Endodermal cell (in vitro differentiated cells): ENCODE measurements around the gene SOS1. TPM values are rescaled to one million over a fixed set of nuclear protein-coding genes. Genes with fewer than 3 reads are reported as not detected.

Source experiments
- DNase-seq: peaks from one replicate; pipeline ENCODE4 v3.0.0-alpha.2; 2017
- H3K27ac ChIP-seq: 2 replicates; pipeline ENCODE4 v1.5.1; 2013; ENCODE audit warnings: mild to moderate bottlenecking, low read depth, low read length, moderate library complexity
- H3K27me3 ChIP-seq: 2 replicates; pipeline ENCODE4 v1.6.1; 2013; ENCODE audit warnings: mild to moderate bottlenecking, low read length, moderate library complexity; ENCODE audit not compliant: insufficient read depth, control insufficient read depth, poor library complexity, severe bottlenecking
- H3K36me3 ChIP-seq: 2 replicates; pipeline ENCODE4 v1.7.0; 2013; ENCODE audit warnings: mild to moderate bottlenecking, low read length, moderate library complexity; ENCODE audit not compliant: control insufficient read depth, insufficient read depth
- H3K4me1 ChIP-seq: one replicate; pipeline ENCODE4 v1.7.0; 2013; ENCODE audit warnings: low read length; ENCODE audit not compliant: control insufficient read depth, insufficient read depth
- H3K4me3 ChIP-seq: 2 replicates; pipeline ENCODE4 v1.5.1; 2013; ENCODE audit warnings: mild to moderate bottlenecking, low read length, moderate library complexity
- H3K9ac ChIP-seq: 2 replicates; pipeline ENCODE4 v1.6.1; 2013; ENCODE audit warnings: mild to moderate bottlenecking, low read length, moderate library complexity; ENCODE audit not compliant: poor library complexity, severe bottlenecking; ENCODE audit errors: extremely low read depth
- H3K9me3 ChIP-seq: 2 replicates; pipeline ENCODE4 v1.6.1; 2013; ENCODE audit warnings: mild to moderate bottlenecking, low read length, moderate library complexity; ENCODE audit not compliant: control insufficient read depth
- H3K27ac Mint-ChIP-seq: 2 replicates; pipeline ENCODE4 v1.8.0; 2020; ENCODE audit warnings: mixed read lengths
- H3K27me3 Mint-ChIP-seq: 2 replicates; pipeline ENCODE4 v1.8.0; 2021; ENCODE audit warnings: mild to moderate bottlenecking, mixed read lengths; ENCODE audit not compliant: insufficient read depth
- H3K36me3 Mint-ChIP-seq: 2 replicates; pipeline ENCODE4 v1.8.0; 2020; ENCODE audit warnings: low read depth, mixed read lengths
- H3K4me1 Mint-ChIP-seq: 2 replicates; pipeline ENCODE4 v1.8.0; 2020; ENCODE audit warnings: mixed read lengths
- H3K4me3 Mint-ChIP-seq: 2 replicates; pipeline ENCODE4 v1.8.0; 2020; ENCODE audit warnings: mild to moderate bottlenecking, moderate library complexity, mixed read lengths
- H3K9me3 Mint-ChIP-seq: 2 replicates; pipeline ENCODE4 v1.8.0; 2020; ENCODE audit warnings: mild to moderate bottlenecking, mixed read lengths
- WGBS, 2 experiments: methylation state at CpG; one replicate each; pipeline versions ENCODE4 v1.1.5 to v1.1.7; 2013; ENCODE audit warnings: missing lambda C conversion rate in 2 of 2, mixed read lengths in 1 of 2; ENCODE audit not compliant: insufficient coverage in 1 of 2, insufficient read length in 1 of 2; 5-methylcytosine and 5-hydroxymethylcytosine counted together
- total RNA-seq, 2 donors: library from RNA; stranded (reverse); fragmentation: NEBNext Ultra II Directional in 1 of 2; extraction: Animal tissue kit (Norgen Biotek cat#: 25700) in 1 of 2; gene quantifications; 2 replicates in 1 of 2; 3 replicates in 1 of 2; pipeline ENCODE4 v1.2.1, GENCODE V29; 2021
- TF ChIP-seq, protein P1 (sequence below): fragments of 200-600 bp; sonication (generic); conservative IDR thresholded peaks from 2 replicates; pipeline ENCODE4 v1.5.0; 2021; ENCODE audit warnings: antibody characterized with exemption, mild to moderate bottlenecking

The SOS1 gene
- total RNA-seq, 2 donors from 2014 or later, result 34.0 to 39.0 TPM

DNA sequence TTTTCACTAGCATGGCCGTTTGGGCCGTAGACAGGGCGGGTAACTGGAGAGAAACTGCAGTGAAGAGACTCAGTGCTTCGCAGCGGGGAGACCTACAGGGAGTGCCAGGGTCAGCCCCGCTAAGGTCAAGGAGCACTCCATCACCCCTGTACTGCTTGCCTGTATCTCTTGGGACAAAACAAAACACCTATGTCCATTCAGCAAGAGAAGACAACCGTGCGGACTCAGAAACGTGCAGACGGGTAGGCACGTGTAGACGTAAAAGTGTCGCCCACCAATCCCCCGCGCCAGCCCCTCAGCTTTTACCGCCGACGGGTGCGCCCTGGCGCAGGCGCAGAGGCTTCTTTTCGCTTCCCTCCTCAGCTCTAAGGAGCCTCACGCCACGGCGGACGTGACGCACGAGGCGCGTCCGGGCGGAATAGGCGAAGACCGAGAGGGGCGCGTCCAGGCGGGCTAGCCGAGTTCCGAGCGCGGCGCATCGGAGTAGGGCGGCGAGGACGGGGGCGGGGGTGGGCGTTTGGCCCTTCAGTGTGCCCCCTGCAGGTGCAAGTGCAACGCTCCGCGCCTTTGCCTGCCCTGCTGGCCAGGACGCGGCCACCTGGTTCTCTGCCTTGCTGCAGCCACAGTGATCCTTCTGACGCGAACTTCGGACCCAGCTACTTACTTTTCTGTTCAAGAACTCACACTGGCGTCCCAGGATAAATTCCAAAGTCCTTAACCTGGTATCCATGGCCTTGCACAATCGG, 3.3 kb upstream of the SOS1 start:
- TF ChIP-seq, protein P1, sequence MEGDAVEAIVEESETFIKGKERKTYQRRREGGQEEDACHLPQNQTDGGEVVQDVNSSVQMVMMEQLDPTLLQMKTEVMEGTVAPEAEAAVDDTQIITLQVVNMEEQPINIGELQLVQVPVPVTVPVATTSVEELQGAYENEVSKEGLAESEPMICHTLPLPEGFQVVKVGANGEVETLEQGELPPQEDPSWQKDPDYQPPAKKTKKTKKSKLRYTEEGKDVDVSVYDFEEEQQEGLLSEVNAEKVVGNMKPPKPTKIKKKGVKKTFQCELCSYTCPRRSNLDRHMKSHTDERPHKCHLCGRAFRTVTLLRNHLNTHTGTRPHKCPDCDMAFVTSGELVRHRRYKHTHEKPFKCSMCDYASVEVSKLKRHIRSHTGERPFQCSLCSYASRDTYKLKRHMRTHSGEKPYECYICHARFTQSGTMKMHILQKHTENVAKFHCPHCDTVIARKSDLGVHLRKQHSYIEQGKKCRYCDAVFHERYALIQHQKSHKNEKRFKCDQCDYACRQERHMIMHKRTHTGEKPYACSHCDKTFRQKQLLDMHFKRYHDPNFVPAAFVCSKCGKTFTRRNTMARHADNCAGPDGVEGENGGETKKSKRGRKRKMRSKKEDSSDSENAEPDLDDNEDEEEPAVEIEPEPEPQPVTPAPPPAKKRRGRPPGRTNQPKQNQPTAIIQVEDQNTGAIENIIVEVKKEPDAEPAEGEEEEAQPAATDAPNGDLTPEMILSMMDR, result peak; percentile 90
- Histone ChIP-seq H3K27ac (peak overlapping the region; percentile 84), H3K4me1 (no peaks in the 10 kb centered on the region), H3K27me3 (no peaks in the 10 kb centered on the region), H3K9ac (peak overlapping the region; percentile 65), H3K9me3 (no peaks in the 10 kb centered on the region), H3K4me3 (peak overlapping the region; percentile 93), H3K36me3 (no peaks in the 10 kb centered on the region)
- 0 to 1% methylated on average over 38 to 58 of the region's 58 CpGs for WGBS, 2 experiments
- H3K27ac Mint-ChIP-seq, result peak overlapping the region; percentile 98
- peak; percentile 99 for DNase-seq
- H3K9me3 Mint-ChIP-seq, result no peaks in the 10 kb centered on the region
- peaks cover 13% of the 10 kb centered on the region for H3K4me1 Mint-ChIP-seq
- no peaks in the 10 kb centered on the region for H3K27me3 Mint-ChIP-seq
- no peaks in the 10 kb centered on the region for H3K36me3 Mint-ChIP-seq
- peak overlapping the region; percentile 71 for H3K4me3 Mint-ChIP-seq

DNA sequence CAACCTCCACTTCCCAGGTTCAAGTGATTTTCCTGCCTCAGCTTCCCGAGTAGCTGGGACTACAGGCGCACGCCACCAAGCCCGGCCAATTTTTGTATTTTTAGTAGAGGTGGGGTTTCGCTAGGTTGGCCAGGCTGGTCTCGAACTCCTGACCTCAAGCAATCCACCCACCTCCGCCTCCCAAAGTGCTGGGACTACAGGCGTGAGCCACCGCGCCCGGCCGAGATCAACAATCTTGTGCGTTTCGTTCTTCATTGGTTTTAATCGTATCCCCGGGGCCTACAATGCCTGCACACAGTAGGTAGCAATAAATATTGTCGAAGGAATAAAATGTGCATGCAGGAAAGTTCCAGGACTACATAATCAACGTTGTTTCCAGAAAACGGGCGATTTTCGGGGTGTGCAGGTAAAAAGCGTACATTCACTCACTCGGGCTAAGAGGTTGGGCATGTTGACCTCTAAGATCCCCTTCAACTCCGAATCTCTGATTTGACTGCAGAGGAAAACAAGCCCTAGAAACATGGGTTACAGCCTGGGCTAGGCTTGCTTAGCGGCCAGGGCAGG, 2.7 kb upstream of the SOS1 start:
- Mint-ChIP-seq H3K4me1 (peaks cover 19% of the 10 kb centered on the region), H3K36me3 (no peaks in the 10 kb centered on the region), H3K27ac (peak overlapping the region; percentile 98), H3K9me3 (no peaks in the 10 kb centered on the region), H3K4me3 (peak overlapping the region; percentile 71), H3K27me3 (no peaks in the 10 kb centered on the region)
- Histone ChIP-seq H3K27ac (peak overlapping the region; percentile 84), H3K27me3 (no peaks in the 10 kb centered on the region), H3K9me3 (no peaks in the 10 kb centered on the region), H3K4me3 (peak overlapping the region; percentile 85), H3K36me3 (no peaks in the 10 kb centered on the region), H3K9ac (peak overlapping the region; percentile 65), H3K4me1 (no peaks in the 10 kb centered on the region)
- TF ChIP-seq, protein P1, result no peak
- WGBS, 2 experiments, result 77 to 82% methylated on average over 19 to 25 of the region's 25 CpGs
- no peak for DNase-seq

DNA sequence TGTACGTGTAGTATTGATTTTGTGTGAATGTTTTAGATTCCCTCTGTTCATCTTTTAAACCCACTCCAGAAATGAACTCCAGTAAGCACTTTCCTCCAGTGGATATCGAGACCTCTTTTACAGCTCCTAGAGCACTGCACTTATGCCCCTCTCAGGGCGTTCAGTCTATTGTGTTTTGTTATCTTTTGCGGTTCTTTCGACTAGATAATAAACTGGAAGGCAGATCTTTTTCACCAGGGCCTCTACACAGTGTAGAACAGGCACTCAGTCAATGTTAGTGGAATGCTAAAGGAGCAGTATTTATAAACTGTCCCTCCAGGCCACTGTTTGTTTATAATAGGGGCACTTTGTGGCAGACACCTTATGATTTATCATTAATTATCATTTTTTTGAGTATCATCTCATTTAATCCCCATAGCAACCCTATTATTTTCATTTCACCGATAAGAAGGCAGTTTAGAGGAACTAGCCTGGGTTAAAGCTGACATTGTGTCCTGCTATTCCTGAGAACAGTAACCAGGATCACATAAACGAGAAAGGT, 742 bp upstream of the SOS1 start:
- DNase-seq, result no peak
- H3K4me1 Mint-ChIP-seq, result peaks cover 24% of the 10 kb centered on the region

More for the DNA sequence above, 742 bp upstream of the SOS1 start:
- H3K4me3 Mint-ChIP-seq, result peak overlapping the region; percentile 80
- TF ChIP-seq, protein P1, result no peak
- Histone ChIP-seq H3K36me3 (peaks cover 8% of the 10 kb centered on the region), H3K27me3 (no peaks in the 10 kb centered on the region), H3K27ac (peak overlapping the region; percentile 88), H3K4me3 (peak overlapping the region; percentile 92), H3K4me1 (no peaks in the 10 kb centered on the region), H3K9ac (peak overlapping the region; percentile 85), H3K9me3 (no peaks in the 10 kb centered on the region)
- peaks cover 7% of the 10 kb centered on the region for H3K36me3 Mint-ChIP-seq
- H3K27me3 Mint-ChIP-seq, result no peaks in the 10 kb centered on the region
- H3K27ac Mint-ChIP-seq, result peak overlapping the region; percentile 91
- WGBS, 2 experiments, result 66 to 67% methylated on average over 5 to 7 of the region's 7 CpGs
- H3K9me3 Mint-ChIP-seq, result no peaks in the 10 kb centered on the region
